A673 (cell line): ENCODE results near the gene NHS. TPM values are rescaled to one million over a fixed set of nuclear protein-coding genes. Genes with fewer than 3 reads are reported as not detected.
A peak's percentile ranks its signal among the peaks of the same experiment; 100 is the strongest.

Experiments used
- BruUV-seq: library from RNA; stranded (reverse); fragments of 400-500 nt; replicated peaks from 2 replicates; lab custom pipeline; 2021; lab: Mats Ljungman, UMichigan
- CTCF ChIA-PET: fragments of 300-600 bp; sonication (Branson Sonifier 250); formaldehyde crosslinking; loops from one replicate; lab custom pipeline; 2022; ENCODE audit warnings: antibody characterized with exemption; lab: Charles Lee
- POLR2A ChIA-PET: fragments of 300-600 bp; sonication (Branson Sonifier 250); formaldehyde crosslinking; loops from one replicate; lab custom pipeline; 2022; ENCODE audit warnings: antibody characterized with exemption; ENCODE audit not compliant: low non-redundant PET; lab: Charles Lee
- DNase-seq: peaks from one replicate; pipeline ENCODE4 v3.0.0-alpha.2; 2015; ENCODE audit warnings: low spot score
- H3K27ac ChIP-seq: fragments of 200-600 bp; sonication (generic); 2 replicates; pipeline ENCODE4 v1.5.1; 2016; ENCODE audit warnings: mixed run types, low read depth, mild to moderate bottlenecking, mixed read lengths, antibody characterized with exemption, low read length; ENCODE audit not compliant: poor library complexity, severe bottlenecking
- H3K27me3 ChIP-seq: fragments of 200-600 bp; sonication (generic); replicated peaks from 2 replicates; pipeline ENCODE4 v1.6.1; 2017; ENCODE audit warnings: mixed run types, low read depth, mild to moderate bottlenecking, mixed read lengths, antibody characterized with exemption, low read length; ENCODE audit not compliant: insufficient read depth, poor library complexity
- H3K36me3 ChIP-seq: fragments of 200-600 bp; sonication (generic); 2 replicates; pipeline ENCODE4 v1.6.1; 2016; ENCODE audit warnings: mixed run types, mild to moderate bottlenecking, mixed read lengths, antibody characterized with exemption, low read length; ENCODE audit not compliant: insufficient read depth, poor library complexity, severe bottlenecking
- H3K4me1 ChIP-seq: fragments of 200-600 bp; sonication (generic); 2 replicates; pipeline ENCODE4 v1.6.1; 2017; ENCODE audit warnings: mixed run types, mild to moderate bottlenecking, mixed read lengths, antibody characterized with exemption, low read length; ENCODE audit not compliant: insufficient read depth, poor library complexity, severe bottlenecking
- H3K4me3 ChIP-seq: fragments of 200-600 bp; sonication (generic); 2 replicates; pipeline ENCODE4 v1.5.1; 2016; ENCODE audit warnings: low read depth, mixed run types, mild to moderate bottlenecking, mixed read lengths, low read length; ENCODE audit not compliant: poor library complexity, severe bottlenecking
- H3K9me3 ChIP-seq: fragments of 200-600 bp; sonication (generic); 2 replicates; pipeline ENCODE4 v1.6.1; 2016; ENCODE audit warnings: mixed run types, low read depth, mild to moderate bottlenecking, mixed read lengths, antibody characterized with exemption, low read length; ENCODE audit not compliant: poor library complexity, severe bottlenecking
- CTCF ChIP-seq: fragments of 300-800, 200-600 bp; sonication (generic); conservative IDR thresholded peaks from 2 replicates; pipeline ENCODE4 v1.5.1; 2017; ENCODE audit warnings: low read depth, mild to moderate bottlenecking, antibody characterized with exemption, low read length, moderate library complexity, mixed read lengths
- EZH2 ChIP-seq: fragments of 200-600 bp; sonication (generic); IDR thresholded peaks from 2 replicates; pipeline ENCODE4 v1.6.1; 2017; ENCODE audit warnings: borderline replicate concordance, low read depth, mild to moderate bottlenecking, mixed read lengths, antibody characterized with exemption, low read length; ENCODE audit not compliant: poor library complexity, severe bottlenecking
- intact Hi-C: fragments of 100-400 bp; cut with micrococcal nuclease; formaldehyde crosslinking; loops from one replicate; pipeline ENCODE4 v1.10.0; 2022; ENCODE audit not compliant: unreplicated experiment
- total RNA-seq: library from RNA; stranded (reverse); gene quantifications from 2 replicates; pipeline ENCODE4 v1.2.3, GENCODE V29; 2021

Gene NHS
- total RNA-seq, 1 experiment from 2014 or later = 0.37 TPM

GRCh38 chrX:17355976-17356375 is 19.0 kb upstream of the NHS start:
- DNase-seq = no peak
- Histone ChIP-seq H3K4me3 (no peak overlapping the region), H3K36me3 (no peaks in the 10 kb centered on the region), H3K9me3 (no peaks in the 10 kb centered on the region), H3K27ac (no peak overlapping the region), H3K27me3 (no peaks in the 10 kb centered on the region), H3K4me1 (no peaks in the 10 kb centered on the region)
- ChIA-PET CTCF (no interaction called here), POLR2A (no interaction called here)
- intact Hi-C loops = no loop called here
- BruUV-seq = no TSS peak
- TF ChIP-seq CTCF = no peak
- TF ChIP-seq EZH2 = no peak

GRCh38 chrX:17359500-17359899 is 15.5 kb upstream of the NHS start:
- Histone ChIP-seq H3K27me3 (no peaks in the 10 kb centered on the region), H3K4me1 (no peaks in the 10 kb centered on the region), H3K9me3 (no peaks in the 10 kb centered on the region), H3K4me3 (no peak overlapping the region), H3K36me3 (no peaks in the 10 kb centered on the region), H3K27ac (no peak overlapping the region)
- DNase-seq = peak; percentile 15
- no TSS peak for BruUV-seq
- TF ChIP-seq CTCF (no peak), EZH2 (no peak)
- intact Hi-C loops = no loop called here
- CTCF ChIA-PET = no interaction called here
- POLR2A ChIA-PET = no interaction called here

DNA sequence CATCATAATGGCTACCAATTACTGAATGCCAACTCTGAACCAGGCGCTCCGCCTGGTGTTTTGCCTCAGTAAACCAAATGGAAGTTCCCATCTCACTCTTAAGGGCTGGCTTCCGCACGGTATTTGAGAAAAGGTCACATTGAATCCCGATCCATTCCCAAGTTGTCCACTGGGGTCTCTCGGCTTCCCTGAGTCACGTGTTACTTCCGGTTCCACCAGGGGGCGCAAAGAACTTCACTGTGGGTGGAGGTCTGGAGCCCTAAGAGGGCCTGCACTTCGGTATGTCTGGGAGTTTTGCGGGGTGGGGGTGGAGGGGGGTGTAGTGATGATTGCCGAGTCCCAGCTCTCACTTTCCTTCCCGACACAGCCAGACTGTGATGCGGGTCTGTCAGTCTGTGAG is 13.4 kb upstream of the NHS start:
- TF ChIP-seq CTCF = peak; percentile 63
- no peak for TF ChIP-seq EZH2
- no peaks in the 10 kb centered on the region for H3K4me1 ChIP-seq
- no peak overlapping the region for H3K27ac ChIP-seq
- no TSS peak for BruUV-seq
- CTCF ChIA-PET = interaction anchor here (1.0 kb wide), 1 partner anchor 119 kb away, joined by 4 read pairs; no protein-coding TSS in a partner anchor
- H3K4me3 ChIP-seq = no peak overlapping the region
- H3K27me3 ChIP-seq = peaks cover 8% of the 10 kb centered on the region
- no peaks in the 10 kb centered on the region for H3K36me3 ChIP-seq
- H3K9me3 ChIP-seq = no peaks in the 10 kb centered on the region
- POLR2A ChIA-PET = no interaction called here
- DNase-seq = peak; percentile 57
- intact Hi-C loops = no loop called here
